Effector memory CD4-positive, alpha-beta T cell (primary cell): Measurements from ENCODE around the gene DIAPH2.

Experiments
- DNase-seq, 3 donors: peaks; one replicate each; pipeline ENCODE4 v3.0.0-alpha.2; 2020
- H3K27ac ChIP-seq: 2 replicates; pipeline ENCODE4 v1.7.0; 2013; ENCODE audit warnings: mild to moderate bottlenecking, low read length, moderate library complexity; ENCODE audit not compliant: insufficient read depth, poor library complexity, severe bottlenecking
- H3K27me3 ChIP-seq: replicated peaks from 2 replicates; pipeline ENCODE4 v1.7.0; 2013; ENCODE audit warnings: mild to moderate bottlenecking, low read length; ENCODE audit not compliant: insufficient read depth, control insufficient read depth, poor library complexity, severe bottlenecking
- H3K36me3 ChIP-seq: 2 replicates; pipeline ENCODE4 v1.7.0; 2013; ENCODE audit warnings: mild to moderate bottlenecking, low read length, moderate library complexity; ENCODE audit not compliant: control insufficient read depth, insufficient read depth
- H3K4me1 ChIP-seq: 2 replicates; pipeline ENCODE4 v1.7.0; 2013; ENCODE audit warnings: low read length, mild to moderate bottlenecking; ENCODE audit not compliant: control insufficient read depth, insufficient read depth, poor library complexity, severe bottlenecking
- H3K4me3 ChIP-seq: 2 replicates; pipeline ENCODE4 v1.7.0; 2013; ENCODE audit warnings: low read length, low read depth, mild to moderate bottlenecking; ENCODE audit not compliant: insufficient read depth, poor library complexity, severe bottlenecking
- H3K9me3 ChIP-seq: 2 replicates; pipeline ENCODE4 v1.7.0; 2013; ENCODE audit warnings: mild to moderate bottlenecking, low read length, moderate library complexity; ENCODE audit not compliant: control insufficient read depth

Gene DIAPH2

GRCh38 chrX:97482666-97483300 lies 798.1 kb downstream of the DIAPH2 start:
- Histone ChIP-seq H3K27ac (no peak overlapping the region), H3K4me3 (no peak overlapping the region), H3K4me1 (no peaks in the 10 kb centered on the region), H3K36me3 (no peaks in the 10 kb centered on the region), H3K9me3 (no peaks in the 10 kb centered on the region), H3K27me3 (no peaks in the 10 kb centered on the region)
- DNase-seq: no peak

GRCh38 chrX:97490656-97491055 lies 806.0 kb downstream of the DIAPH2 start:
- no peaks in the 10 kb centered on the region for H3K9me3 ChIP-seq
- no peak for DNase-seq
- H3K27me3 ChIP-seq: no peaks in the 10 kb centered on the region
- no peak overlapping the region for H3K4me3 ChIP-seq
- H3K36me3 ChIP-seq: no peaks in the 10 kb centered on the region
- H3K4me1 ChIP-seq: no peaks in the 10 kb centered on the region
- no peak overlapping the region for H3K27ac ChIP-seq

- Histone ChIP-seq H3K4me3 (no peak overlapping the region), H3K36me3 (no peaks in the 10 kb centered on the region)
Observed at GRCh38 chrX:97494756-97495372, 810.2 kb downstream of the DIAPH2 start.

GRCh38 chrX:97498093-97498492 lies 813.5 kb downstream of the DIAPH2 start:
- Histone ChIP-seq H3K4me1 (no peaks in the 10 kb centered on the region), H3K4me3 (no peak overlapping the region), H3K36me3 (no peaks in the 10 kb centered on the region), H3K27me3 (no peaks in the 10 kb centered on the region), H3K9me3 (no peaks in the 10 kb centered on the region), H3K27ac (no peak overlapping the region)
- DNase-seq: no peak

More at GRCh38 chrX:97494756-97495372, 810.2 kb downstream of the DIAPH2 start:
- H3K27ac ChIP-seq: no peak overlapping the region
- no peaks in the 10 kb centered on the region for H3K9me3 ChIP-seq
- no peak for DNase-seq
- H3K4me1 ChIP-seq: no peaks in the 10 kb centered on the region
- no peaks in the 10 kb centered on the region for H3K27me3 ChIP-seq

- no peaks in the 10 kb centered on the region for H3K9me3 ChIP-seq
- H3K4me1 ChIP-seq: no peaks in the 10 kb centered on the region
- H3K27me3 ChIP-seq: no peaks in the 10 kb centered on the region
- H3K36me3 ChIP-seq: no peaks in the 10 kb centered on the region
- H3K27ac ChIP-seq: no peak overlapping the region
- H3K4me3 ChIP-seq: no peak overlapping the region
- no peak for DNase-seq
Observed at GRCh38 chrX:97504431-97504830, 819.8 kb downstream of the DIAPH2 start.

GRCh38 chrX:97517763-97518162 lies 833.1 kb downstream of the DIAPH2 start:
- Histone ChIP-seq H3K4me1 (no peaks in the 10 kb centered on the region), H3K27me3 (no peaks in the 10 kb centered on the region), H3K4me3 (no peak overlapping the region), H3K9me3 (no peaks in the 10 kb centered on the region), H3K36me3 (no peaks in the 10 kb centered on the region), H3K27ac (no peak overlapping the region)
- DNase-seq: no peak

- H3K4me1 ChIP-seq: no peaks in the 10 kb centered on the region
- H3K27me3 ChIP-seq: no peaks in the 10 kb centered on the region
- no peak for DNase-seq
Observed at GRCh38 chrX:97522307-97522706, 837.7 kb downstream of the DIAPH2 start.

GRCh38 chrX:97524340-97524739 lies 839.7 kb downstream of the DIAPH2 start:
- Histone ChIP-seq H3K27ac (no peak overlapping the region), H3K4me3 (no peak overlapping the region), H3K9me3 (no peaks in the 10 kb centered on the region), H3K36me3 (no peaks in the 10 kb centered on the region), H3K27me3 (no peaks in the 10 kb centered on the region), H3K4me1 (no peaks in the 10 kb centered on the region)
- no peak for DNase-seq

More at GRCh38 chrX:97522307-97522706, 837.7 kb downstream of the DIAPH2 start:
- Histone ChIP-seq H3K9me3 (no peaks in the 10 kb centered on the region), H3K27ac (no peak overlapping the region), H3K36me3 (no peaks in the 10 kb centered on the region), H3K4me3 (no peak overlapping the region)

GRCh38 chrX:97524997-97525396 lies 840.4 kb downstream of the DIAPH2 start:
- DNase-seq: no peak
- H3K27ac ChIP-seq: no peak overlapping the region
- no peak overlapping the region for H3K4me3 ChIP-seq
- H3K27me3 ChIP-seq: no peaks in the 10 kb centered on the region
- no peaks in the 10 kb centered on the region for H3K9me3 ChIP-seq
- H3K36me3 ChIP-seq: no peaks in the 10 kb centered on the region
- H3K4me1 ChIP-seq: no peaks in the 10 kb centered on the region

GRCh38 chrX:97525981-97526380 lies 841.3 kb downstream of the DIAPH2 start:
- no peaks in the 10 kb centered on the region for H3K36me3 ChIP-seq
- H3K27ac ChIP-seq: no peak overlapping the region
- H3K4me1 ChIP-seq: no peaks in the 10 kb centered on the region
- H3K9me3 ChIP-seq: no peaks in the 10 kb centered on the region
- DNase-seq: no peak
- H3K27me3 ChIP-seq: no peaks in the 10 kb centered on the region
- H3K4me3 ChIP-seq: no peak overlapping the region
